ENCODE data around the gene ADAMTS6.

The ADAMTS6 gene

DNA sequence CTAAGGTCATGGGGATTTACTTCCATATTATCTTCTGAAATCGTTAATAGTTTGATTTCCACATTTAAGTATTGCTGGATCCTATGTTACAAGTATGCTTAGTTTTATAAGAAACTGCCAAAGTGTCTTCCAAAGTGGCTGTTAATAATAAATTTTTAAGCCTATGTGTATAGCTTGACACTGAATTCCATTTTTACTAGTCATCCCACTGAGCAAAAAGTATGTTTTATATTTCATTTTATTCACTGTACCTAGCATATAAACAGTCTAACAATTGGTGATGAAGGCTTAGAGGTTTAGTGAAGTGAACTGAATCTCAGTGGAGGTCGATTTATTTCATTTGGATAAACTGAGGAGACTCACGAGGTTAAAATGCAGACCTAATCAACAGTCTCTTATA, 174.6 kb downstream of the ADAMTS6 start:
- no peak overlapping the region for H3K4me3 ChIP-seq (replicated peaks; ENCODE audit: low read depth, low read length)
- TF ChIP-seq, protein P1, sequence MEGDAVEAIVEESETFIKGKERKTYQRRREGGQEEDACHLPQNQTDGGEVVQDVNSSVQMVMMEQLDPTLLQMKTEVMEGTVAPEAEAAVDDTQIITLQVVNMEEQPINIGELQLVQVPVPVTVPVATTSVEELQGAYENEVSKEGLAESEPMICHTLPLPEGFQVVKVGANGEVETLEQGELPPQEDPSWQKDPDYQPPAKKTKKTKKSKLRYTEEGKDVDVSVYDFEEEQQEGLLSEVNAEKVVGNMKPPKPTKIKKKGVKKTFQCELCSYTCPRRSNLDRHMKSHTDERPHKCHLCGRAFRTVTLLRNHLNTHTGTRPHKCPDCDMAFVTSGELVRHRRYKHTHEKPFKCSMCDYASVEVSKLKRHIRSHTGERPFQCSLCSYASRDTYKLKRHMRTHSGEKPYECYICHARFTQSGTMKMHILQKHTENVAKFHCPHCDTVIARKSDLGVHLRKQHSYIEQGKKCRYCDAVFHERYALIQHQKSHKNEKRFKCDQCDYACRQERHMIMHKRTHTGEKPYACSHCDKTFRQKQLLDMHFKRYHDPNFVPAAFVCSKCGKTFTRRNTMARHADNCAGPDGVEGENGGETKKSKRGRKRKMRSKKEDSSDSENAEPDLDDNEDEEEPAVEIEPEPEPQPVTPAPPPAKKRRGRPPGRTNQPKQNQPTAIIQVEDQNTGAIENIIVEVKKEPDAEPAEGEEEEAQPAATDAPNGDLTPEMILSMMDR (IDR thresholded peaks at IDR 0.05; ENCODE audit: low read depth, low read length, missing control alignments), result no peak
- no peak for DNase-seq (ENCODE audit: extremely low read depth, low read depth)

- no peak for DNase-seq (ENCODE audit: extremely low read depth, low read depth)
- no peak overlapping the region for H3K4me3 ChIP-seq (replicated peaks; ENCODE audit: low read depth, low read length)
- TF ChIP-seq, protein P1 (IDR thresholded peaks at IDR 0.05; ENCODE audit: low read depth, low read length, missing control alignments), result no peak
Observed at GRCh38 chr5:65305913-65306312, 175.8 kb downstream of the ADAMTS6 start.

- H3K4me3 ChIP-seq (replicated peaks; ENCODE audit: low read depth, low read length), result no peak overlapping the region
- TF ChIP-seq, protein P1 (IDR thresholded peaks at IDR 0.05; ENCODE audit: low read depth, low read length, missing control alignments), result no peak
- peak; percentile 63 for DNase-seq (ENCODE audit: extremely low read depth, low read depth)
Observed at GRCh38 chr5:65299861-65300260, 181.9 kb downstream of the ADAMTS6 start.

DNA sequence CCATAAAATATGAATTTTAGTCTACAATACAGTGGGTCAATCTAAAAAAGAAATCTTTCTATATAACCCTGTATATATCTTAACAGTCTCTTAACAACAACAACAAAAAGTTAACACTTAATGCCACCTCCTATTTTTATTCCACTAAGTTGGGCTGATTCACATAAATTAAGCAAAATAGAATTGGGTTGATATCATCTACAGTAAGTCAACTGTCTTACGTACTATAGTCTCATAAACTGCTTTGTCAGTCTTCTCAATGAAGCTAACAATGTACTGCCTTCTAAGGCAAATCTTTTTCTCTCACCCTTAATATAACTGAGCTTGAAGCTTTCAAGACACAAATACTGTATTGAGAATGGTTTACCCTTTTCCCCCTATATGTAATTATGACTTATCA, 185.7 kb downstream of the ADAMTS6 start:
- TF ChIP-seq, protein P1 (IDR thresholded peaks at IDR 0.05; ENCODE audit: low read depth, low read length, missing control alignments), result no peak
- H3K4me3 ChIP-seq (replicated peaks; ENCODE audit: low read depth, low read length), result no peak overlapping the region
- no peak for DNase-seq (ENCODE audit: extremely low read depth, low read depth)

DNA sequence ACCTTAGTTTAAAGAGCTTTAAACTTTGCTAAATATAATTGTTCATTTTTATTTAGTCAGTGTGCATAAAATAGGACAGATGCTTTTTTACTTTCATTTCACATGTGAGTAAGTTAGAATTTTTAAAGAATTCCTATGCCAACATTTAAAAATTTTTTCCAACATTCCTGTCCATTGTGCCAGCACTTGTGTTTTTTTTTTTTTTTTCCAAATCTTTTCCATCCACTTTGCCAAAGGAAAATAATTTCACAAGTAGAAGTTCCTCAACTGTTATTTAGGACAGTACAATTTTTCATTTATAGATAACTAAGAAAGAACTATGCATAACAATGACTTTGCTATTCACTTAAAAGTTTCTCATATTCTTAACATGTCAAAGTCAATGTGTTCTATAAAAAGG, 189.5 kb downstream of the ADAMTS6 start:
- no peak for DNase-seq (ENCODE audit: extremely low read depth, low read depth)
- no peak overlapping the region for H3K4me3 ChIP-seq (replicated peaks; ENCODE audit: low read depth, low read length)
- TF ChIP-seq, protein P1 (IDR thresholded peaks at IDR 0.05; ENCODE audit: low read depth, low read length, missing control alignments), result no peak

DNA sequence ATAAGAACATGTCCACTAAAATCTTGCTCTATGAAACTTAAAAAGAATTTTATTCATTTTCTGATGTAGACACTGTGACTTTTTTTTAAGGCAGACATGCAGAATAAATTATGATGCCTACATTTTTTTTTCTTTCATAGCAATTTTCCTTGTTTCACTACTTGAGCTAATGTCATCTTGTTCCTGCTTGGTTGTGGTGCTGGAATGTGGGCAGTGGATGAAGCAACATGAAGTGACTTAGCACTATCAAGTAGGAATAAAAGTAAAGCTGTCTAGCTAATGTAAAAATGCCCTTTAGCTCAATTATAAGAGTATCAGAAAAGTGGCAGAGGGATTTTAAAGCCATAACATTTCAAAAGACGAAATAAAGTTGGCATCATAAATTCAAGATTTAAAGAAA, 191.0 kb downstream of the ADAMTS6 start:
- H3K4me3 ChIP-seq (replicated peaks; ENCODE audit: low read depth, low read length), result no peak overlapping the region
- DNase-seq (ENCODE audit: extremely low read depth, low read depth), result no peak
- TF ChIP-seq, protein P1 (IDR thresholded peaks at IDR 0.05; ENCODE audit: low read depth, low read length, missing control alignments), result no peak

DNA sequence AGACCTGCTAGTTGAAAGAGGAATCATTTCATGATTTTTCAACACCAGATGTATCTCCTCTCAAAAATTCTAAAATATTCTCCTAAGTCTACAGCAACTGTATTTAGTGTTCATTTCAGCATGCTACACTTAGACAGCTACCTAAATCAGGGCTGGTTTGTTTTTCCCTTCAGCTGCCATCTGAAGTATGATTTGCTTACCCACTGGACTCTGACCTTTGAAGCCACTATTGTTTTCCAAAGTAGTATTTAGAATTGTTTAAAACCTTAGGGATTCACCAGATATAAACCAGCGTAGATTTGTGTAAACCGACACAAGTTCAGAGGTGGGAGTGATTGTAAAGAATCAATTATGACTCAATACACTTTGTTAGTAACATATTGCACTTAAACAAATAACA, 193.1 kb downstream of the ADAMTS6 start:
- no peak for DNase-seq (ENCODE audit: extremely low read depth, low read depth)
- TF ChIP-seq, protein P1 (IDR thresholded peaks at IDR 0.05; ENCODE audit: low read depth, low read length, missing control alignments), result no peak
- H3K4me3 ChIP-seq (replicated peaks; ENCODE audit: low read depth, low read length), result no peak overlapping the region
